Stimulated activated naive CD8-positive, alpha-beta T cell treated with anti-CD3 and anti-CD28 coated beads, Interleukin-15, amount 100 ng/mL, for 72 hours (primary cell): ENCODE results near the gene KXD1.
"Not testable (repeated sequence)": the region's sequence is repeated elsewhere in the genome, so short reads cannot be mapped to it uniquely, and the experiment has no call there.

Experiments
- ATAC-seq: fragments of 150-1000 bp; cut with Tn5 transposase; 2 replicates; pipeline ENCODE4 v1.10.0; 2021; ENCODE audit warnings: mild to moderate bottlenecking, moderate library complexity
- DNase-seq, 2 donors: peaks; one replicate each; pipeline ENCODE4 v3.0.0; 2021 to 2022
- H3K27ac Mint-ChIP-seq, 2 donors: one replicate each; pipeline ENCODE4 v1.8.0; 2022; ENCODE audit warnings: mild to moderate bottlenecking in 2 of 2, mixed read lengths in 2 of 2, moderate library complexity in 2 of 2
- H3K27me3 Mint-ChIP-seq: one replicate; pipeline ENCODE4 v1.8.0; 2022; ENCODE audit warnings: mixed read lengths
- H3K4me1 Mint-ChIP-seq: one replicate; pipeline ENCODE4 v1.8.0; 2022; ENCODE audit warnings: mild to moderate bottlenecking, mixed read lengths
- H3K4me3 Mint-ChIP-seq, 2 donors: one replicate each; pipeline ENCODE4 v1.8.0; 2022; ENCODE audit warnings: mild to moderate bottlenecking in 2 of 2, mixed read lengths in 2 of 2, moderate library complexity in 1 of 2
- H3K9me3 Mint-ChIP-seq, 2 donors: one replicate each; pipeline ENCODE4 v1.8.0; 2022; ENCODE audit warnings: mixed read lengths in 2 of 2

KXD1 gene

GRCh38 chr19:18587962-18588610, 30.4 kb downstream of the KXD1 start:
- peak overlapping the region; percentile 91 to 95 for H3K4me3 Mint-ChIP-seq
- H3K27me3 Mint-ChIP-seq, result no peaks in the 10 kb centered on the region
- H3K4me1 Mint-ChIP-seq, result peaks cover 54% of the 10 kb centered on the region
- H3K9me3 Mint-ChIP-seq, result no peaks in the 10 kb centered on the region
- DNase-seq (no peak), ATAC-seq (peak; percentile 27)
- H3K27ac Mint-ChIP-seq, result peak overlapping the region; percentile 79 to 94

- Mint-ChIP-seq H3K4me3 (peak within 1 kb of the TSS; percentile 91 to 95), H3K4me1 (peaks cover 61% of the 10 kb centered on the region), H3K27ac (peak within 1 kb of the TSS; percentile 90 to 98), H3K9me3 (no peaks in the 10 kb centered on the region), H3K27me3 (no peaks in the 10 kb centered on the region)
- ATAC-seq (peak; percentile 86), DNase-seq (peak; percentile 89 to 91)
These were observed 31.1 kb downstream of the KXD1 start, which contains the start of gene REX1BD for GRCh38 chr19:18588611-18589379. REX1BD (plus strand) TSS chr19:18588798; CDS start chr19:18588802, 4 bp downstream.

- Mint-ChIP-seq H3K4me3 (peak overlapping the region; percentile 91 to 95), H3K9me3 (no peaks in the 10 kb centered on the region), H3K27ac (peak overlapping the region; percentile 90 to 98), H3K4me1 (peaks cover 69% of the 10 kb centered on the region), H3K27me3 (peaks cover 3% of the 10 kb centered on the region)
- DNase-seq (peak; percentile 84 to 86), ATAC-seq (peak; percentile 79)
These were observed 32.0 kb downstream of the KXD1 start for GRCh38 chr19:18589380-18590272.

GRCh38 chr19:18590273-18591272, 32.9 kb downstream of the KXD1 start:
- DNase-seq, result peak in 1 of 2 donors; percentile 38
- no peaks in the 10 kb centered on the region for H3K9me3 Mint-ChIP-seq
- peak overlapping the region in 1 of 2 donors; percentile 53 for H3K27ac Mint-ChIP-seq
- H3K27me3 Mint-ChIP-seq, result peaks cover 12% of the 10 kb centered on the region
- no peak for ATAC-seq
- H3K4me3 Mint-ChIP-seq, result peak overlapping the region; percentile 91 to 95
- peaks cover 73% of the 10 kb centered on the region for H3K4me1 Mint-ChIP-seq

GRCh38 chr19:18591735-18592385, 34.2 kb downstream of the KXD1 start:
- Mint-ChIP-seq H3K27ac (no peak overlapping the region), H3K9me3 (no peaks in the 10 kb centered on the region), H3K27me3 (peaks cover 25% of the 10 kb centered on the region), H3K4me1 (peaks cover 79% of the 10 kb centered on the region), H3K4me3 (no peak overlapping the region)
- no peak for ATAC-seq
- no peak for DNase-seq

- H3K9me3 Mint-ChIP-seq, ATAC-seq, H3K4me3 Mint-ChIP-seq, DNase-seq, H3K27ac Mint-ChIP-seq: not testable (repeated sequence)
- Mint-ChIP-seq H3K27me3 (peaks cover 28% of the 10 kb centered on the region), H3K4me1 (peaks cover 76% of the 10 kb centered on the region)
These were observed 35.1 kb downstream of the KXD1 start for GRCh38 chr19:18592732-18593131.

GRCh38 chr19:18593367-18594095, 35.9 kb downstream of the KXD1 start:
- H3K27me3 Mint-ChIP-seq, result peaks cover 36% of the 10 kb centered on the region
- no peak for ATAC-seq
- H3K4me1 Mint-ChIP-seq, result peaks cover 72% of the 10 kb centered on the region
- peak overlapping the region; percentile 47 to 83 for H3K4me3 Mint-ChIP-seq
- peak in 1 of 2 donors; percentile 30 for DNase-seq
- no peaks in the 10 kb centered on the region for H3K9me3 Mint-ChIP-seq
- no peak overlapping the region for H3K27ac Mint-ChIP-seq

DNA sequence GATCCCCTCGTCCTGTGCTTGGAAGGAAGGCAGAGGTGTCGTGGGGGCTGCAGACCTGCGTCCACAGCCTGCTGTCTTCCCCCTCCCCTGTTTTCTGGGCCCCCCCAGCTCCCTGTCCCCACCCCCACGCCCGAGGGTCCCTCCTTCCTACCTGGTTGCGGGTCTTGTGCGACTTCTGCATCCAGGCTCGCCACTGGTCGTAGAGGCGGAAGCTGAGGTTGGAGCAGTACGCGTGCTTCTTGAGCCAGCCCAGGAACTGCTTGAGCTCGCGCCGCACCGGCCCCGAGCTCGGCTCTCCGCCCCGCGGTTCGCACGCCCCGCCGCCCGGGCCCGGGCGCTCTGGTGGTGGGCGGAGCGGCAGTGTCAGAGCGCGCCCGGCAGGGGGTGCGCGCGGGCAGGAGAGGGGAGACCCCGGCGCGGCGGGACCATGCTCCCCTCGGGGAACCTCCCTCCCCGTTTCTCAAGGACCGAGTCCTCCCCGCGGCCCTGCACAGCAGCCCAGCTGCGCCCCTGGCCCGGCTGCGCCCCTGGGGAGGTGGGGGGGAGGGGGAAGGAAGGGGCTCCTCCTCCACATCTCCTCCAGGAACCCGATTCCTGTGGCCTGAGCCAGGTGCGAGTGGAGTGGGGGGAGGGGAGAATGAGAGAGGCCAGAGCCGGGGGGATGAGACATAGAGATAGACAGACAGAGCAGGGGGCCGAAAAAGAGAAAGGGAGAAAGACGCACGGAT, 36.6 kb downstream of the KXD1 start:
- Mint-ChIP-seq H3K4me1 (peaks cover 71% of the 10 kb centered on the region), H3K27ac (peak overlapping the region; percentile 90 to 93), H3K9me3 (no peaks in the 10 kb centered on the region), H3K4me3 (peak overlapping the region; percentile 83 to 91), H3K27me3 (peaks cover 43% of the 10 kb centered on the region)
- ATAC-seq (peak; percentile 71), DNase-seq (peak; percentile 75 to 81)

GRCh38 chr19:18594824-18595373, 37.2 kb downstream of the KXD1 start:
- H3K9me3 Mint-ChIP-seq, result no peaks in the 10 kb centered on the region
- H3K27ac Mint-ChIP-seq, result peak overlapping the region; percentile 90 to 93
- H3K27me3 Mint-ChIP-seq, result peaks cover 50% of the 10 kb centered on the region
- DNase-seq (no peak), ATAC-seq (peak; percentile 18)
- H3K4me1 Mint-ChIP-seq, result peaks cover 64% of the 10 kb centered on the region
- peak overlapping the region; percentile 83 to 91 for H3K4me3 Mint-ChIP-seq

- DNase-seq (no peak), ATAC-seq (no peak)
- peaks cover 58% of the 10 kb centered on the region for H3K4me1 Mint-ChIP-seq
- peak overlapping the region; percentile 47 to 67 for H3K4me3 Mint-ChIP-seq
- no peaks in the 10 kb centered on the region for H3K9me3 Mint-ChIP-seq
- H3K27me3 Mint-ChIP-seq, result peaks cover 52% of the 10 kb centered on the region
- H3K27ac Mint-ChIP-seq, result no peak overlapping the region
These were observed 37.8 kb downstream of the KXD1 start for GRCh38 chr19:18595475-18595874.

DNA sequence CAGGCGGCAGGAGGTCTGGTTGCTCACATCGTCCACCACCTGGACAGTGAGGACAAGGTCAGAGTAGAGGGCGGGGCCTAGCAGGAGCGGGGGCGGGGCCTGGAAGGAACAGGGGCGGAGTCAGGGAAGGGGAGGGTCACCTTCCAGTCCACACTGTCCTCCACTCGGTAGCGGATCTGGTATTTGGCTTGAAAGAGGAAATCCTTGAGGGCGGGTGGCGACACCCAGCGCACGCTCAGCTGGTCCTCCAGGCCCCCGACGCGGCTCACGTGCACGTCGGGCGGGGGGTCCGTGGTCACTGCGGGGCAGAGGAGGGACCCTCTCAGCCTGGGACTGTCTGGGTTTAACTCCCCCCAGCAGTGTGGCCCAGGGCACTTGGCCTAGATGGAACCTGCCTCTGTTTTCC, 39.1 kb downstream of the KXD1 start:
- Mint-ChIP-seq H3K9me3 (no peaks in the 10 kb centered on the region), H3K27ac (no peak overlapping the region), H3K4me3 (no peak overlapping the region), H3K27me3 (peaks cover 59% of the 10 kb centered on the region), H3K4me1 (peaks cover 51% of the 10 kb centered on the region)
- no peak for ATAC-seq
- DNase-seq, result no peak

- H3K27ac Mint-ChIP-seq, result no peak overlapping the region
- H3K27me3 Mint-ChIP-seq, result peaks cover 72% of the 10 kb centered on the region
- DNase-seq, result no peak
- peaks cover 49% of the 10 kb centered on the region for H3K4me1 Mint-ChIP-seq
- no peak for ATAC-seq
- no peak overlapping the region for H3K4me3 Mint-ChIP-seq
- H3K9me3 Mint-ChIP-seq, result no peaks in the 10 kb centered on the region
These were observed 40.4 kb downstream of the KXD1 start for GRCh38 chr19:18597809-18598660.
